HG02938 (cell line): ENCODE measurements around the gene NOL7.

Experiments
- ATAC-seq: cut with Tn5 transposase; IDR thresholded peaks from one replicate; pipeline ENCODE4 v1.9.1; 2021; ENCODE audit warnings: mild to moderate bottlenecking, moderate library complexity; ENCODE audit not compliant: unreplicated experiment

The NOL7 gene

DNA sequence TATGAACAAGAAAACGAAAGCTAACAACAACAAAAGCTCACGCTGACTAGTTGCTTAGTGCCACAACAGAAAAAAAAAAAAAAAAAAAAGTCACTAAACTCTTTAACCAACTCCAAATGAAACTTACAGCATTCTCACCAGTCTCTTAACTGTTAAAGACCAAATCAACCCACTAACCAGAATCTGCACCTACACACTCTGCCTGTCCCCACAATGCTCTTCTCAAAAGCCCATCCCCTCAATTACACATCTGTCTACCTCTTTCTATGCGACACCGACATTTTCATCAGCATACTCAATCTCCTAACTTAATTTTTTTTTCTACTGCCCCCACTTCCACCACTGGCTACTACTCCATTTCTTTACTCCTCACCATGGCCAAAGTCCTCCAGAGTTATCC is 34.3 kb downstream of the NOL7 start:
- no peak for ATAC-seq

DNA sequence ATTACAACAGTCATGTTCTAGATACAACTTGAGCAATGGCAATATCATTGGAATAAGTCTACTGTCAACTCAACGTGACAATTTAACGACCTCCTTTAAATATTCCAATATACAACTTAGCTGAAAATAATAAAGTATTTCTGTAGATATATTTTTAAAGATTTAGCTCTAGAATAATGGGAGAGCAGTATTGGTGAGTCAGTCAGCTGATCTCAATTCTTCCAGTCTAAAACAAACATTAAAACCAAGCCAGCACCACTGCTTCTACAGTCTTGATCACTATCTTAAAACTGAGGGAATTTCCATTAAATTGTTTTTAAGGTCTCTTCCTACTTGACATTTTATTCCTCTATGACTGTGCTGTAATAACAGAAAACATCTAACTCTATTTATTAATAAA is 38.2 kb downstream of the NOL7 start:
- ATAC-seq: no peak

DNA sequence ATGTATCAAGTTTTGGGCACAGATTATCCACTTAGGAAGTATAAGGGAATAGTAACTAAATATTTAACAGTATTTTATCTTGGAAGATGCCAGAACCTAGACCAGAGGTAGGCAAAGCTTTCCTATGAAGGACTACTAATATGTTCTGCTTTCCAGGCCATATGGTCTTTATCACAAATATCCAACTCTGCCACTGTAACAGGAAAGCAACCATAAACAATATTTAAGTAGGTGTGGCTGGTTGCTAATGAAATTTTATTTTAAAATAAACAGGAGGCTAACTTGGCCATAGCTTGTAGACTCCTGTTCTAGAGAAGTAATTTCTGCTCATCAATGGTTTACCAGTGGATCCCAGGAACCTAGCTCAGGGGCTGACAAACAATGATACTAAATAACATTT is 39.4 kb downstream of the NOL7 start:
- no peak for ATAC-seq

DNA sequence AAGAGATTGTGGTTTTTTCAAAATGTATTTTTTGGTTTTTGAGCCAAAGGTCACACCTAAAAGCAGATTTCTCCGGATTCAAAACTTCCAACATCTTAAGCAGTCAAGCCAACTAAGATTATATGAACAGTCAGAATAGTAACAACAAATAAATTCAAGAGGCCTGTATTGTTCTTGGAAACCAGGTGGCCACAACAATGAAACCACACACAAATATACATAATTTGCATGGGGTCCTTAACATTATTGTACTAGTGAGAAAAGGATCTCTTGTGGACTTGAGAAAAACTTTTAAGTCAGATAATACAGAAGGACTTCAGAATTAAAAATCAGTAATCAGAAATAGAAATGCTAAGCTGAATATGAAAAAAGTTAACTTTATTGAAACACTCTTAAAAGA is 40.6 kb downstream of the NOL7 start:
- no peak for ATAC-seq

DNA sequence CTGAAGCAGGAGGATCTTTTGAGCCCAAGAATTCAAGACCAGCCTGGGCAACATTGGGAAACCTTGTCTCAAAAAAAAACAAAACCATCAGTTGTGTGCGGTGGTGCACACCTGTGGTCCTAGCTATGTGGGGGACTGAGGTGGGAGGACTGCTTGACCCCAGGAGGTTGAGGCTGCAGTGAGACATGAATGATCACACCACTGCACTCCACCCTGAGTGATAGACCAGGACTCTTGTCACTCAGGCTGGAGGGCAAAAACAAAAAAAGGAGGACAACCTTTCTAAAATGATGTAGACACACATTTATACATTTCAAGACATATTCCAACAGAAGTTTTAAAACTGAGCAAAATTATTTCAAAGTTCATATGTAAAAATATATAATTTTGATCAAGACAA is 45.1 kb downstream of the NOL7 start:
- no peak for ATAC-seq

DNA sequence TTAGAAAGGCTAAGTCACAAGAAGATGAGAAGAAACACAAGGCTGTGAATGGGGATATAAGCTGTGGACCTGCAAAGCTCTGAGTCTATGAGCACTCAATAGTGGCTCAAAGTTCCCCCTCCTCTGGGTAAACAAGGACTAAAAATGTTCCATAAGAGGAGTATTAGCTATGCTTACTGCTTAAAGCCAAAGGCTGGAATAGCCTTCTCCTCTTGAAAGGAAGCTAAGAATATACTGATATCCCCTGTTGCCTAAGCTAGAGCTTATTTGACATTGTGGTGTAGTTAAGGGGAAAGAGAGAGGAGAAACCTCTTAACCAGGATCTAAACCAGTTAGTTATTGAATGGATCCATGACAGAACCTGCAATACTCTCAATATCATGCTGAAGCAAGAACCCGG is 45.8 kb downstream of the NOL7 start:
- no peak for ATAC-seq

DNA sequence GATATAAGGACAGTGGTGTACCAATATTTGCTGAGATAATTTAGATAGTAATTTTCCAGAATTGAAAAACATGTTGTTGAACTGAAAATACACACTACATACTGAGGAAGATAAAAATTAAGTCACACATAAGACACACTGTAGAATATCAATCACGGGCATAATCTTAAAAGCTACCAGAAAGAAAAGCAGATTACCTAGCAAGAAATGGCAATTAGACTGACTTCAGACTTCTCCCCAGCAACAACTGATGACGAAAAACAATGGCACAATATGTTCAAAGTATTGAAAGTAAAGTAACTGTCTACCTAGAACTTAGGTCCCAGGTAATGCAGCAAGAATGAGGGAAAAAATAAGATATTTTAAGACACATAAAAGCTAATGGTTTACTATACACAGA is 46.5 kb downstream of the NOL7 start:
- ATAC-seq: no peak

DNA sequence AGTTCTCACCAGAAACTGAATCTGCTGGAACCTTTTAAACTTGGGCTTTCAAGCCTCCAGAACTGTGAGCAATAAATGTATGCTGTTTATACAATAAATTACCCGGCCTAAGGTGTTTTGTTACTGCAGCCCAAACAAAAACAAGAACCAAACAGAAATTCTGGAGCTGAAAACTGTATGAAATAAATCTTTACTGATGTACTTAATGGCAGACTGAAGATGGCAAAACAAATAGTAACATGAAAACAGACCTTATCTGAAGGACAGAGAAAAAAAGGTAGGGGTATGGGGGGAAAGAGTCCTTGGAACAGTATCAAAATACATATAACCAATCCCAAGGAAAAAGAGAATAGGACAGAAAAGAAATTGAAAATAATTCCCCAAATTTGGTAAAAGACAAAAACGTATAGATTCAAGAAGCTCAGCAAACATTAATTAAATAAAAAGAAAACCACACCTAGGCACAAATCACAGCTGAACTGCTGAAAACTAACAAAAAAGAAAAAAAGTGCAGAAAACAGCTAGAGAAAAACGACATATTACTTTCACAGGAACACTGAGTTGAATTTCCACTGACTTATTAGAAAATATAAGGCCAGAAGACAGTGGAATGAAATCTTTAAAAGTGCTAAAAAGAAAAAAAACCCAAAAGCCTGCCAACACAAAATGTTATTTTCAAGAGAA is 47.7 kb downstream of the NOL7 start:
- no peak for ATAC-seq

DNA sequence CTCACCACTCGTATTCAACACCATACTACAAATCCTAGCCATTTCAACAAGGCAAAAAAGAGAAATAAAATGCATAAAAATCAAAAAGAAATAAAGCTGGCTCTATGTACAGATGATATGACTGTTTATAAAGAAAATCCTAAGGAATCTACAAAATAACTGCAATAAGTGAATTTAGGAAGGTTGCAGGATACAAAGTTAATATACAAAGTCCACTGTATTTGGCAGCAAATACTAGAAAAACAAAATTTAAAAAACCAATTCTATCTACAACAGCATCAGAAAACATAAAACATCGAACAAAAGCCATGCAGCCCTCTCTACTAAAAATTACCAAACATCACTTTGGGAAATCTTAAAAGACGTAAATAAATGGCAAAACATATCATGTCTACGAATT is 48.9 kb downstream of the NOL7 start:
- ATAC-seq: no peak

DNA sequence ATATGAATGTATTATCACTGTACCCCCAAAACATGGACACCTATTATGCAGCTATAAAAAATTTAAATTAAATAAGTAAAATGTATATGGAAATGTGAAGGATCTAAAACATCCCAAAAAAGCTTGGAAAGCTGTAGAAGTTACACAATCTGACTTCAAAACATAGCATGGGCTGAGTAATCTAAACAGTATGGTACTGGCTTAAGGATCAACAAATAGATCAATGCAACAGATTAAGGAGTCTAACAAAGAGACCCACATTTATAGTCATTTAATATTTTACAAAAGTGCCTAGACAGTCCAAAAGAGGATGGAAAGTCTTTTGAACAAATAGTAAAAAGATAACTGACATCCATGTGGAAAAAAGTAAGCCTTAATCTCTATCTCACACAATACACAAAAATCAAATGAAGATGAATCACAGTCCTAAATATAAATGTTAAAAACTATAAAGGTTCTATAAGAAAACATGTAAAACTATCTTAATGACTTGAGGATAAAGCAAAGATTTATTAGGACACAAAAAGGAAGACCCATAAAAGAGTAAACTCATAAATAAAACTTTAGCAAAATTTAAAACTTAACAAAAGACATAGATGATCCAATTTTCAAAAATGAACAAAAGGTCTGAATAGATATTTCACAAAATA is 49.7 kb downstream of the NOL7 start:
- ATAC-seq: no peak

DNA sequence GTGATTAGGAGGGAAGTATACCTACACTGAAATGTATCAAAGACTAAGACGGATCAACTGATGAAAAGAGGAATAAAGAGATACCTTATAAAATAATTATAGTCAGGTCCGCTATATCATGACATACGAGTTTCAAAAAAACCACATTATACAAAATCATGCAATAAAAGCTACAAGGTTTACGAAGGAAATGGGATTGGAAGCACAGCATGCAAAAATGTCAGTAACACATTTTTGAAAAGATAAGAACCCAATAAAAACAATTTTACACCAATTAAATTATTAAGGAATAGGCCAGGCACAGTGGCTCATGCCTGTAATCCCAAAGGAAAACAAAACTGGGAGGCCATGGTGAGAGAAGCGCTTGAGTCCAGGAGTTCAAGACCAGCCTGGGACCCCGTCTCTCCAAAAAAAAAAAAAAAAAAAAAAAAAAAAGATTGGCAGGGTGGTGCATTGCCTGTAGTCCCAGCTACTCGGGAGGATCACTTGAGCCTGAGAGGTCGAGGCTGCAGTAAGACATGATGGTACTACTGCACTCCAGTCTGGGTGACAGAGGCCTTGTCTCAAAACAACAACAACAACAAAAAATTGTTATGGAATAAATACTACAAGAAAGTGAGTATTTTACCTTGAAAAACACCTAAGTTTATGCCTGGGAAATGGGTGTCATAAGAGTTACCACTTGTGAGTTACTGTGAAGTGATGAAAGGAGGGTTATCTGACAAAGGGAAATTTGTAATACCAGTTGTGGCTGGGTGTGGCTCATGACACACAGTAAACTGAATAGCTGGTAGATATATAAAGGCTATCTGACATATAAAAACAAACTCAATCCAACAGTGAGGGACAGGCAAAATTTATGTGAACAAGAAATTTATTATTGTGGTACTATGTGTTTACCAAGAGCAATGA is 51.3 kb downstream of the NOL7 start:
- ATAC-seq: no peak

DNA sequence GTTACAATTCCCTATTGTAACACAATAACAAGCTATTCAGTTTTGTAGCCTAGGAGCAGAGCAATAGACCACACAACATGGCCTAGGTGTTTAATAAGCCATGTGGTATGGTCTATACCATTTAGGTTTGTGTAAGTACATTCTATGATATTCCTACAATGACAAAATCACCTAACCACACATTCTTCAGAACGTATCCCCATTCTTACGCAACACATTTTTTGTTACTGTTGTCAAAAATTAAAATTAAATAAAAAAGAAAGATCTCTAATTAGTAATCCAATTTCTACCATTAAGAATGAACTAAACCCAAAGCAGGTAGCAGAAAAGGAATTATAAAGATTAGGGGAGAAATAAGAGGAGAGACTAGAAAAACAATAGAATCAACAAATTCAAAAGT is 52.5 kb downstream of the NOL7 start:
- no peak for ATAC-seq

DNA sequence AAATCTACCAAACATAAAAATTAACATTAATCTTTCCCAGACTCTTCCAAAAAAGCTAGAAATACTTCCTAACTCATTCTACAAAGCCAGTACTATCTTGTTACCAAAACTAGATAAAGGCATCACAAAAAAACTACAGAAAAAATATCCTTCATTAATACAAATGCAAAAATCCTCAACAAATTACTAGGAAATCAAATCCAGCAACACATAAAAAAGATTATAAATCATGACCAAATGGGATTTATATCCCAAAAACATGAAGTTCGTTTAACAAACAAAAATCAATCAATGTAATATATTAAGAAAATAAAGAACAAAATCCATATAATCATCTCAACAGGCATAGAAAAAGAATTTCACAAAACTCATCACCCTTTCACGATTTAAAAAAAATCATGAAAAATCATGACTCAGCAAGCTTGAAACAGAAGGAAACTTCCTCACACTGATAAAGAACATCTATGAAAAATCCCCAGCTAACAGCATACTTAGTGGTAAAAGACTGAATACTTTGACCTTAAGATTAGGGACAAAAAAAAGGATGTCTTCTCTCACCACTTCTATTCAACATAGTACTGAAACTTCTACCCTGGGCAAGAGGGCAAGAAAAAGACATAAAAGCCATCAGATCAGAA is 53.3 kb downstream of the NOL7 start:
- ATAC-seq: no peak

DNA sequence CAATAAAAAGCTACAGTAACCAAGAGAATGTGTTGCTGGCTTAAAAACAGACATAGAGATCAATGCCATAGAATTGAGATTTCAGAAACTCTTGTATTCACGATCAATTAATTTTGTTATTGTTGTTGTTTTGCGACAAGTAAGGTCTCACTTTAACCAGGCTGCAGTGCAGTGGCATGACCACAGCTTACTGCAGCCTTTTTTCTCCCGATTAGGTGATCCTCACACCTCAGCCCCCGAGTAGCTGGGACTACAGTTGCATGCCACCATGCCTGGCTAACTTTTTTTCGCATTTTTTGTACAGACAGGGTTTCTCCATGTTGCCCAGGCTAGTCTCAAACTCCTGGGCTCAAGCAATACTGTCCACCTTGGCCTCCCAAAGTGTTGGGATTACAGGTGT is 54.3 kb downstream of the NOL7 start:
- no peak for ATAC-seq
